Stimulated activated CD4-positive, alpha-beta T cell treated with anti-CD3 and anti-CD28 coated beads, Interleukin-15, amount 100 ng/mL, for 24 hours (primary cell): Measurements from ENCODE around the gene HSDL2.
"Not testable (repeated sequence)": the region's sequence is repeated elsewhere in the genome, so short reads cannot be mapped to it uniquely, and the experiment has no call there.

Experiments
- DNase-seq: peaks from one replicate; pipeline ENCODE4 v3.0.0-alpha.2; 2020

Gene HSDL2

GRCh38 chr9:112503170-112503569, 123.3 kb downstream of the HSDL2 start:
- DNase-seq, result no peak

GRCh38 chr9:112505086-112505485, 125.2 kb downstream of the HSDL2 start:
- no peak for DNase-seq

GRCh38 chr9:112505607-112506006, 125.7 kb downstream of the HSDL2 start:
- no peak for DNase-seq

DNA sequence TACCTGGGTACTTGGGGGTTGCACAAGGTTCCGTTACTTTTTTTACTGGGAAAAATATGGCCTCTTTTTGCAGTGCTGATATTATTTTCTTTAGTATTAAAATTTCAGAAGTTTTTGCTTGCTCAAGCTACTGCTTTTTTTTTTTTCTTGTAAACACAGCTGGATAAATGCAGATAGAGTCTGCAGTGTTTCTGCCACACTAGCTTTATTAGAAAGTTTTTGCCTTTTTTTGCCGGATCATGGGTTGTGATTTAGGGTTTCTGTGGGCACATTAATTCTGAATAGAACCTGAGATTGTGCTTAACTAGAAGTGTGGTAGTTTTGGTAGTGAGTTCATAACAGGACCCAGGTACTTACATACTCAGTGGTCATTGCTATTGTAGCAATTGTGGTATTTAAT, 126.7 kb downstream of the HSDL2 start:
- DNase-seq, result no peak

DNA sequence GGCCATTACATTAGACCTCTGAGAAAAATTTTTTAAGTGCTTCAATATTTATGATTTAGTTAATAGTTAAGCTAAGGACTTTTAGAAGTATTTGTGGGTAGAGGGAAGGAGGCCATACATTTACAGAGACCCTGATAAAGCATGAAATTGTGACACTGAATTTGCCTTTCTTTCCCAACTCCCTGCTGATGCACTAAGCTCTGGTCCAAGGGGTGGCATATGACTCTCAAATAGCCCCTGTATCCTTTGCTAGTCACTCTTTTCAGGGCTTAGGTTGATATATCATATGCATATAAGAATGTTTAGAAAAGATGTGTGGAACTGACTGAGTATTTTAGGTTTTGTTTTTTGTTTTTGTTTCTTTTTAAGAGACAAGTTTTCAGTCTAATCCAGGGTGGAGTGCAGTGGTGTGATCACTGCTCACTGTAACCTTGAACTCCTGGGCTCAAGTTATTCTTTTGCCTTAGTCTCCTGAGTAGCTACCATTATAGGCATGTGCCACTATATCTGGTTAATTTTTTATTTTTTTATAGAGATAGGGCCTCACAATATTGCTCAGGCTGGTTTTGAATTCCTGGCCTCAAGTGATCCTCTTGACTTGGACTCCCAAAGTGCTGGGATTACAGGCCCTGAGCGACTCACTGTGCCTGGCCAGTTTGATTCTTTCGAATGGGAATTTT, 127.2 kb downstream of the HSDL2 start:
- DNase-seq, result no peak

DNA sequence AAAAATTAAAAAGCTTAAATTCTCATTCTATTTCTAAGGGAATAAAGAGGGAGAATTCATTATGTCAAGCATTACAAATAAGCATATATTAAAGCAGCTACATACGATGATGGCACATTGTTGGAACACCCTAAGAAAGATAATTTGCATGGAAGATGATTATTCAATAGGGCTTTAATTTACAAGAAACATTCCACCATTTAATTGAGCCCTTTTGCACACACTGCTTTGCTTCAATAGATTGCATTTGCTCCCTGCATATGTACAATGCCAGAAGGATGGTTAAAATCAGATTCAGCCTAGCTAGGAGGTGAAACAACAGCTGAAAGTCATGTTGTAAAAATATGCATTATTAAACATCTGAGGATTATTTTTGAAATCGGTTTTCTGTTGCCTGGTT, 128.5 kb downstream of the HSDL2 start:
- DNase-seq, result no peak

DNA sequence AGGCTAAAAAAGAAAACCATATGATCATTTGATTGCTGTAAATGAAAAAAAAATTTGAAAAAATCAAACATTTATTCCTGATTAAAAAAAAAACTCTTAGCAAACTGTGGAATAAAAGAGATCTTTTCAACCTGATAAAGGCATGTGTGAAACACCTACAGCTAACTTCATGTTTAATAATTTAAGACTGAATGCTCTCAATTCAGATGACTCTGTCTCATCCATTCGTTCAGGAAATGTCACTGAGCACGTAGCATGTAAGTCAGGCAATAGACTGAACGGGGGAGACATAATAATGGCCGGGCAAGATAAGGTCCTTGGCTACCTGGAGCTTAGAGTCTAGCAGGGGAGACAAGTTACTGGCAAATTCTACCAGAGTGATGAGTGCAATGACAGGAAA, 132.5 kb downstream of the HSDL2 start:
- DNase-seq, result not testable (repeated sequence)

DNA sequence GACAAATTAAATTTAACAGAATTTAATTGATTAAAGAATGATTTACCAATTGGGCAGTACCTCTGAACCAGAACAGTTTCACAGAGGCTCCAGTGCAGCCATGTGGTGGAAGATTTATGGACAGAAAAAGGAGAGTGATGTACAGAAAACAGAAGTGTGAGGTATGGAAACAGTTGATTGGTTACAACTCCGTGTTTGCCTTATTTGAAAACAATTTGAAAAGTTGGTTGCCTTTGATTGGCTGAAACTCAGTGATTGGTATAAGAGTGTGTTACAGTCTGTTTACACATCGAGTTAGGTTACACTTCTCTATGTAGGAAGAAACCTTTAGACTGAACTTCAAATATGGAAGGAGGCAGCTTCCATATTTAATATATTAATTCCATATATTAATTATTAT, 136.9 kb downstream of the HSDL2 start:
- DNase-seq, result no peak

DNA sequence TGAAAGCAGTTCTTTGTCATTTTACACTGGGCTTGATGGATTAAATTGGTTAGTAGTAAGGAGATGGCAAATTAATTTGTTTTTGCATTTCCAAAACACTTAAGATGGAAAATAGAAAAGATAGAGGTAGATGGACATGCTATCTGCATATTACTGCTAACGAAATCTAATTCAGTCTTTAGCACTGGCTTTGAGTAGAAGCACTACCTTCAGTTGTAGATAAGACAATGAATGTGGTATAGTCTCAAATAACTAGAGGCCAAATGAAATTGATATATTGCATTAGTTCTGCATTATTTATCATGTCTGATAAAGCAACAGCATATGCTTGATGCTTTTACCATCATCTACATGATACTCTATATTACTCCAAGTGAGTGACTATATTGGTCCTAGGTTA, 140.2 kb downstream of the HSDL2 start:
- DNase-seq, result no peak

DNA sequence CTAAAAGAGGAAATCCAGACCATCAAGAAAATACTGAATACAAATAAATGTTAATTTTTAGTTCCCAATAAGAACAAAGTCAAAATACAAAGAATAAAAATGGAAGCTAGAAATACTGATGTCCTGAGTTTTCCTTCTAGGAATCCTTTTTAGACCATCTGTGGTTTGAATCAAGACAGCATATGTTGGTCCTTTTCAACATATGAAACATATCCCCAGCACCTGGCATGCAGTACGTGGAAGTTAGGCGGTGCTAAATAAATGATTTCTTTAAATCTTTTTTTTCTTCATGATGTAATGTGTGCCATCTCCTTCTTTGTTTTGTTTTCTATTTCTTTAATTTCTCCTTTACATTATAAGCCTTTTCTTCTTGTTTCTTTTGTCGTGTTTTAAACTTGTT, 140.7 kb downstream of the HSDL2 start:
- DNase-seq, result no peak
